Endothelial cell (in vitro differentiated cells): Measurements from ENCODE around the gene RRAGB. TPM values are rescaled to one million over a fixed set of nuclear protein-coding genes. Genes with fewer than 3 reads are reported as not detected.
"Not testable (repeated sequence)": the region's sequence is repeated elsewhere in the genome, so short reads cannot be mapped to it uniquely, and the experiment has no call there.

ENCODE experiments used
- DNase-seq: peaks from one replicate; pipeline ENCODE4 v3.0.0; 2021; ENCODE audit warnings: low spot score
- H3K27ac Mint-ChIP-seq: one replicate; pipeline ENCODE4 v1.8.0; 2021; ENCODE audit warnings: mixed read lengths, inconsistent platforms; ENCODE audit not compliant: unreplicated experiment
- H3K27me3 Mint-ChIP-seq: one replicate; pipeline ENCODE4 v1.8.0; 2021; ENCODE audit warnings: mild to moderate bottlenecking, moderate library complexity, mixed read lengths, inconsistent platforms; ENCODE audit not compliant: unreplicated experiment
- H3K36me3 Mint-ChIP-seq: one replicate; pipeline ENCODE4 v1.8.0; 2021; ENCODE audit warnings: mild to moderate bottlenecking, low read depth, mixed read lengths, inconsistent platforms; ENCODE audit not compliant: unreplicated experiment
- H3K4me1 Mint-ChIP-seq: one replicate; pipeline ENCODE4 v1.8.0; 2021; ENCODE audit warnings: mild to moderate bottlenecking, mixed read lengths, inconsistent platforms; ENCODE audit not compliant: unreplicated experiment
- H3K4me3 Mint-ChIP-seq: one replicate; pipeline ENCODE4 v1.8.0; 2021; ENCODE audit warnings: mild to moderate bottlenecking, mixed read lengths, inconsistent platforms; ENCODE audit not compliant: unreplicated experiment
- H3K9me3 Mint-ChIP-seq: one replicate; pipeline ENCODE4 v1.8.0; 2021; ENCODE audit warnings: mixed read lengths, inconsistent platforms; ENCODE audit not compliant: unreplicated experiment
- total RNA-seq: library from RNA; stranded (reverse); fragmentation: NEBNext Ultra II Directional; extraction: Animal tissue kit (Norgen Biotek cat#: 25700); gene quantifications from one replicate; pipeline ENCODE4 v1.2.1, GENCODE V29; 2021; ENCODE audit not compliant: unreplicated experiment
- TF ChIP-seq, protein P1 (sequence below): fragments of 200-600 bp; sonication (generic); IDR thresholded peaks from one replicate; pipeline ENCODE4 v1.5.0; 2021; ENCODE audit warnings: antibody characterized with exemption; ENCODE audit not compliant: unreplicated experiment

The RRAGB gene
- total RNA-seq, 1 donor from 2014 or later, result 13.4 TPM

DNA sequence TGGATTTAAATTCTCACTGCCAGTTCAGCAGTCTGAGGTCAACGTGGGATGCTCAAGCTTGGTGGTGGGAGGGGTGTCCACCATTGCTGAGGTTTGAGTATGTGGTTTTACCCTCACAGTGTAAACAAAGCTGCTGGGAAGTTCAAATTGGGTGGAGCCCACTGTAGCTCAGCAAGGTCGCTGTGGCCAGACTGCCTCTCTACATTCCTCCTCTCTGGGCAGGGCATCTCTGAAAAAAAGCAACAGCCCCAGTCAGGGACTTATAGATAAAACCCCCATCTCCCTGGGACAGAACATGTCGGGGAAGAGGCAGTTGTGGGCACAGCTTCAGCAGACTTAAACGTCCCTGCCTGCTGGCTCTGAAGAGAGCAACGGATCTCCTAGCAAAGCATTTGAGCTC, 14.9 kb upstream of the RRAGB start:
- H3K27ac Mint-ChIP-seq, result no peak overlapping the region
- no peaks in the 10 kb centered on the region for H3K9me3 Mint-ChIP-seq
- TF ChIP-seq, protein P1, sequence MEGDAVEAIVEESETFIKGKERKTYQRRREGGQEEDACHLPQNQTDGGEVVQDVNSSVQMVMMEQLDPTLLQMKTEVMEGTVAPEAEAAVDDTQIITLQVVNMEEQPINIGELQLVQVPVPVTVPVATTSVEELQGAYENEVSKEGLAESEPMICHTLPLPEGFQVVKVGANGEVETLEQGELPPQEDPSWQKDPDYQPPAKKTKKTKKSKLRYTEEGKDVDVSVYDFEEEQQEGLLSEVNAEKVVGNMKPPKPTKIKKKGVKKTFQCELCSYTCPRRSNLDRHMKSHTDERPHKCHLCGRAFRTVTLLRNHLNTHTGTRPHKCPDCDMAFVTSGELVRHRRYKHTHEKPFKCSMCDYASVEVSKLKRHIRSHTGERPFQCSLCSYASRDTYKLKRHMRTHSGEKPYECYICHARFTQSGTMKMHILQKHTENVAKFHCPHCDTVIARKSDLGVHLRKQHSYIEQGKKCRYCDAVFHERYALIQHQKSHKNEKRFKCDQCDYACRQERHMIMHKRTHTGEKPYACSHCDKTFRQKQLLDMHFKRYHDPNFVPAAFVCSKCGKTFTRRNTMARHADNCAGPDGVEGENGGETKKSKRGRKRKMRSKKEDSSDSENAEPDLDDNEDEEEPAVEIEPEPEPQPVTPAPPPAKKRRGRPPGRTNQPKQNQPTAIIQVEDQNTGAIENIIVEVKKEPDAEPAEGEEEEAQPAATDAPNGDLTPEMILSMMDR, result no peak
- no peak for DNase-seq
- H3K4me3 Mint-ChIP-seq, result no peak overlapping the region
- no peaks in the 10 kb centered on the region for H3K36me3 Mint-ChIP-seq
- no peaks in the 10 kb centered on the region for H3K27me3 Mint-ChIP-seq
- H3K4me1 Mint-ChIP-seq, result no peaks in the 10 kb centered on the region

DNA sequence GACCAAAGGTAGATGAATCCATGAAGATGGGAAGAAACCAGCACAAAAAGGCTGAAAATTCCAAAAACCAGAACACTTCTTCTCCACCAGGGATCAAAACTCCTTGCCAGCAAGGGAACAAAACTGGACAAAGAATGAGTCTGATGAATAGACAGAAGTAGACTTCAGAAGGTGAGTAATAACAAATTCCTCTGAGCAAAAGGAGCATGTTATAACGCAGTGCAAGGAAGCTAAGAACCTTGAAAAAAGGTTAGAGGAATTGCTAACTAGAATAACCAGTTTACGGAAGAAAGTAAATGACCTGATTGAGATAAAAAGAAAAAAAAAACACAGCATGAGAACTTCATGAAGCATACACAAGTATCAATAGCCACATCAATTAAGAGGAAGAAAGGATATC, 14.1 kb upstream of the RRAGB start:
- not testable (repeated sequence) for H3K27ac Mint-ChIP-seq, H3K27me3 Mint-ChIP-seq, H3K4me3 Mint-ChIP-seq, H3K4me1 Mint-ChIP-seq, H3K36me3 Mint-ChIP-seq, DNase-seq, H3K9me3 Mint-ChIP-seq

DNA sequence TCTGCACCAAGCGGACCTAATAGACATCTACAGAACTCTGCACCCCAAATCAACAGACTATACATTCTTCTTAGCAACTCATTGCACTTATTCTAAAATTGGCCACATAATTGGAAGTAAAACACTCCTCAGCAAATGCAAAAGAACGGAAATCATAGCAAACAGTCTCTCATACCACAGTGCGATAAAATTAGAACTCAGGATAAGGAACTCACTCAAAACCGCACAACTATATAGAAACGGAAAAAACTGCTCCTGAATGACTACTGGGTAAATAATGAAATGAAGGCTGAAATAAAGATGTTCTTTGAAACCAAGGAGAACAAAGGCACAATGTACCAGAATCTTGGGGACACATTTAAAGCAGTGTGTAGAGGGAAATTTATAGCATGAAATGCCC, 12.5 kb upstream of the RRAGB start:
- H3K27me3 Mint-ChIP-seq, H3K27ac Mint-ChIP-seq, H3K36me3 Mint-ChIP-seq, H3K4me1 Mint-ChIP-seq, H3K9me3 Mint-ChIP-seq, DNase-seq, H3K4me3 Mint-ChIP-seq: not testable (repeated sequence)

DNA sequence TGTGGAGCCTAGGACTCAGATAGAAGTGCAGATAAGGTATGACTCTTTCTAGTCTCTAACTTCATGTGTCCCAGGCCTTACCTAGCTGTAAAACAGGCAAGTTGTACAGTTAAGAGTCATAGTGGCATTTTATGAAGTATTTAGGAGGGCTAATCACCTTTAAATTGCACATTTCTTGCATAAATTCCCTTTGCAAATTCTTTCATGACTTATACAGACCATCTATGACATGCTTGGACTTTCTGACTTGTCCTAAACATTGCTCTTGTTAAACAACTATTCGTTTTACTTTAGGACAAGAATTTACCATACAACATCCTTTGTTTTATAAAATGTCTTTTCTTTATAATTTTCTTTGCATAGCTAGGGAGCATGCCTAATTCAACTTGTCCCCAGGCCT, 7.8 kb upstream of the RRAGB start:
- no peak for DNase-seq
- no peak overlapping the region for H3K27ac Mint-ChIP-seq
- no peaks in the 10 kb centered on the region for H3K27me3 Mint-ChIP-seq
- H3K9me3 Mint-ChIP-seq, result no peaks in the 10 kb centered on the region
- H3K36me3 Mint-ChIP-seq, result no peaks in the 10 kb centered on the region
- no peak overlapping the region for H3K4me3 Mint-ChIP-seq
- TF ChIP-seq, protein P1, result no peak
- no peaks in the 10 kb centered on the region for H3K4me1 Mint-ChIP-seq

DNA sequence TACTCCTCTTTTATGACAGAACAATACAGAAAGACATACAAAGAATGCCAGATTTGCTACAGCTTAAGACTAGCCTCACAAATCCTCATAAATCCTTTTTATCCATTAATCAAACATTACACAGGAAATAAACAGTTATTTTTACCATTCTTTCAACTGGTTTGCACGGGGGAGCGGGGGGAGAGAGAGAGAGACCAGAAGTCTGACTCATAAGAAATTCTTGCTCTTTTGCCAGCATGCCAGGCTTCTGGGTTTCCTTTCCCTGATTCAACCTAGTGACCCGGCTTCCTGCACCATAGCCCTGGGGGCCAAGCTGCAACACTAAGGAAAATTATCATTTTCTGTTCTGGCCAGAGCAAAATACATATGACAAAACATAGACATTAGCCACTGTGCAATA, 6.8 kb upstream of the RRAGB start:
- Mint-ChIP-seq H3K27ac (no peak overlapping the region), H3K36me3 (no peaks in the 10 kb centered on the region), H3K4me3 (no peak overlapping the region), H3K9me3 (no peaks in the 10 kb centered on the region), H3K4me1 (no peaks in the 10 kb centered on the region), H3K27me3 (no peaks in the 10 kb centered on the region)
- TF ChIP-seq, protein P1, result no peak
- no peak for DNase-seq

DNA sequence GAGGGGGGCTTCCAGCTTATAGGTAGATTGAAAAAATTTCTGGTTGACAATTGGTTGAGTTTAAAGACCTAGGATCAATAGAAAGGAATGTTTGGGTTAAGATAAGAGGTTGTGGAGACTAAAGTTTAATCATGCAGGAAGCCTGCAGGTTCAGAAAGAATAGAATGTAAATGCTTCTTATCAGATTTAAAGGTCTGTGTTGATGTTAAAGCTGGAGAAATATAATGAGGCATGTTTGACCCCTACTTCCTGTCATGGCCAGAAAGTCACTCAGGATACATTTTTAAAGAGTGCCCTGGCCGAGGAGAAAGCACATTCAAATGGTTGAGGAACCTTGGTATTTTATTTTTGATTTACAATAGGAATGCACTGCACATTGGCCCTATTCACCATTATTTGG, 3.9 kb upstream of the RRAGB start:
- H3K27ac Mint-ChIP-seq, result no peak overlapping the region
- no peaks in the 10 kb centered on the region for H3K36me3 Mint-ChIP-seq
- peaks cover 1% of the 10 kb centered on the region for H3K27me3 Mint-ChIP-seq
- TF ChIP-seq, protein P1, result no peak
- H3K4me1 Mint-ChIP-seq, result peaks cover 7% of the 10 kb centered on the region
- H3K4me3 Mint-ChIP-seq, result no peak overlapping the region
- H3K9me3 Mint-ChIP-seq, result no peaks in the 10 kb centered on the region
- no peak for DNase-seq
